ENCODE results near the gene SECISBP2.

SECISBP2 gene

DNA sequence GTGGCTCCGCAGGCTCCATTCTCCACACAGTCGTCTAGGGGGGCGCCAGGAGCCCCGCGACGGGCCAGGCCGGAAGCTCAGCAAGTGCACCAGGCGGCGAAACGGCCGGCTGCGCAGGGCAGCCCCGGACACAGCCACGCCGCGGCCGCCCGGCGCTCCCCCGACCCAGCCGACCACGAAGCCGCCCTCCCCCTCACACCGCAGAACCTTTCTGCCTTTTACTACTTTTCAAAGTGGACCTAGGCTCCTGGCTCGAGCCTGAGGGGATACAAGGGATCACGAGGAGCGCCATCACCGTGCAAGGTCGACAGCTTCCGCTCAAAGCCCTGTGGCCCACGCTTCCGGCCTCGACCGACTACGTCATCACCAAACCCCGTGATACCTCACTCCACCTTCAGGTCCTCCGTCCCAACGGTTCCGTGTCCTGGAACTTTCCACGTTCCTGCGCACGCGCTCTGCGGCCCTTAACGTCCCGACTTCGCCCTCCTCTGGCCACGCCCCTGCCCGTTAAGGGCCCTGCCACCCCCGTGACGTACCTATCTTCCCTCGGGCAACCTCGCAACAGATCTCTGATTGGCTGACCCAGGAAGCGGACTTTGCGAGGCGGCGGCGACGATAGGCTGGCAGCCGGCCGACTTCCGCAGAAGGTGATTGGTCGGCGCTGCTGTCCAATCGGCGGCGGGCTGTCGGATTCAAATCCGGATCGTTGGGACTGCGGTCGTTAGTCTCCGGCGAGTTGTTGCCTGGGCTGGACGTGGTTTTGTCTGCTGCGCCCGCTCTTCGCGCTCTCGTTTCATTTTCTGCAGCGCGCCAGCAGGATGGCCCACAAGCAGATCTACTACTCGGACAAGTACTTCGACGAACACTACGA lies 7.6 kb upstream of the SECISBP2 start, which contains the start of gene CKS2:
Gene CKS2 (plus strand): TSS at position 721 of the 871 bp plus-strand sequence. CDS start 98 bp downstream, at position 819.
- H3K27ac ChIP-seq: peak within 1 kb of the TSS; percentile 97
- TF ChIP-seq ZFX (IDR thresholded peaks at IDR 0.05; ENCODE audit: borderline replicate concordance): no peak
- TF ChIP-seq, protein P1, sequence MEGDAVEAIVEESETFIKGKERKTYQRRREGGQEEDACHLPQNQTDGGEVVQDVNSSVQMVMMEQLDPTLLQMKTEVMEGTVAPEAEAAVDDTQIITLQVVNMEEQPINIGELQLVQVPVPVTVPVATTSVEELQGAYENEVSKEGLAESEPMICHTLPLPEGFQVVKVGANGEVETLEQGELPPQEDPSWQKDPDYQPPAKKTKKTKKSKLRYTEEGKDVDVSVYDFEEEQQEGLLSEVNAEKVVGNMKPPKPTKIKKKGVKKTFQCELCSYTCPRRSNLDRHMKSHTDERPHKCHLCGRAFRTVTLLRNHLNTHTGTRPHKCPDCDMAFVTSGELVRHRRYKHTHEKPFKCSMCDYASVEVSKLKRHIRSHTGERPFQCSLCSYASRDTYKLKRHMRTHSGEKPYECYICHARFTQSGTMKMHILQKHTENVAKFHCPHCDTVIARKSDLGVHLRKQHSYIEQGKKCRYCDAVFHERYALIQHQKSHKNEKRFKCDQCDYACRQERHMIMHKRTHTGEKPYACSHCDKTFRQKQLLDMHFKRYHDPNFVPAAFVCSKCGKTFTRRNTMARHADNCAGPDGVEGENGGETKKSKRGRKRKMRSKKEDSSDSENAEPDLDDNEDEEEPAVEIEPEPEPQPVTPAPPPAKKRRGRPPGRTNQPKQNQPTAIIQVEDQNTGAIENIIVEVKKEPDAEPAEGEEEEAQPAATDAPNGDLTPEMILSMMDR (IDR thresholded peaks at IDR 0.05): no peak

DNA sequence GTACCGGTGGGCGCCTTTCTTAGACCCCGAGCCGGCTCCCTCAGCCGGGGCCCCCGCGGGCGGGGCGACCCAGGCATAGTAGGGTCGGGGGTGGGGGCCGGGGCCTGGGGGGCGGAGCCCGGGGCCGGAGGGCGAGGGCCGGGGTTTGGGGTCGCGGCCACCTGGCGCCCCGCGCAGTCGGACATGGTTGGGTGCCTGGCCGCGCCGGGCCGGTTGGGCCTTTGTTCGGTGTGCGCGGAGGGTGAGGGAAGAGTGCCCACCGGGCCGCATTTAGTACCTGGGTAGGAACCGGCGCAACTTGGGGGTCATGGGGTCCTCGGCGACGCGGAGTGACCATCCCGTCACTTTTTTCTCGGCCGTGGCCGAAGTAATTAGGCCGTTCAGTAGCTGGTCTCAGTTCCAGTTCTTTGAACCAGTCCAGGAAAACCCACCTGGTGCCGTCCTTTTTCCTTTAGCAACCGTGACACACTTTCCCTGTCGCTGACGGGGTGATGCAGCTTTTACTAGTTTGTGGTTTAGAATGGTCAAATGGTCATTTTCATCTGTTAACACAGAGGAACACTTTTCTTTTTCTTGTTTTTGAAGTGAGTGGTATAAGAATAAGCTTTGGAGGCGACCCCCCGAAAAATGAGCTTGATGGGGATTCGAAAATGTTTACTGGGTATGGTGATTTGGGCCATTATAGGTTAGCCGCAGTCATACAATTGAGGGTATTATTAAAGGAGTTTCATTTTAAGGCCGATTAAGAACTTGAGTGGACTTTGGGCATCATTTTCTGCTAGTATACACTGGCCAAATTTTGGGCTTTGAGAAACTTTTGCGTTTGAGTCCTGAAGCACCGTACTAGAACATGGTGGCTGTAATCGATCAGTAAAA lies 6.7 kb upstream of the SECISBP2 start:
- TF ChIP-seq, protein P1 (IDR thresholded peaks at IDR 0.05): no peak
- TF ChIP-seq ZFX (IDR thresholded peaks at IDR 0.05; ENCODE audit: borderline replicate concordance): no peak
- peak overlapping the region; percentile 97 for H3K27ac ChIP-seq

DNA sequence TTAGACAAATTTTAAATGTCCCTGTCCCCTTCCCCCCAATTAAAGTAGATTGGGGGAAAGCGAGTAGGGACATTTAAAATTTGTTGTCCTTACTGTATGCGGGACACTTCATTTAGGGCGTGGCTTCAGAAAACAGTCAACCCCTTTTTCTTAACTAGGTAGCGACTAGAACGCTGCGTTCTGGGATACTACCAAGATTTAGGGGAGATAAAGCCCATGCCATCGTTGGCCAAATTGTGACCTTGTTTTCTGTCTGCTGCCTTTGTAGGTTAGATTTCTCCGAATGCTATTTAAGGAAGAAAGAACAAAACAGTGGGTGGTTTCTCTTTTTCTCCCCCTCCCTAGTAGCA lies 6.1 kb upstream of the SECISBP2 start:
- TF ChIP-seq, protein P1 (IDR thresholded peaks at IDR 0.05): no peak
- TF ChIP-seq ZFX (IDR thresholded peaks at IDR 0.05; ENCODE audit: borderline replicate concordance): no peak
- H3K27ac ChIP-seq: peak overlapping the region; percentile 97

DNA sequence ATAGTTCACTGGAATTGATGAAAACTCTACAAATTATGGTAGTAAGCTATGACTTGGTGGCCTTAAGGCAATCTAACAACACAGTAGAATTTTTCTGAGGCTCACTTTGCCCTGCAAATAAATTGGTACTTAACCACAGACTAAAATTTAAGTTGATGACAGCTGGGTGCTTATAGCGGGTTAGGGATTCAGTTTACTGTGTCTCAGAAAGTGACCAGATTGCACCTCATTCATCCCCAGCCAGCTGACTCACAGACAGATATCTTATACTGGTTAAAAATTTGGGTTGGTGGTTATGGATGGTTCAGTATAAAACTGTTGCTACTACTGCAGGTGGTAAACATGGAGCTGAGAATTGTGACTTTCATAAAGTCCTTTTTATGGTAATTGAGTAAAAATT lies 4.5 kb upstream of the SECISBP2 start:
- peak overlapping the region; percentile 97 for H3K27ac ChIP-seq
- TF ChIP-seq, protein P1 (IDR thresholded peaks at IDR 0.05): no peak
- TF ChIP-seq ZFX (IDR thresholded peaks at IDR 0.05; ENCODE audit: borderline replicate concordance): no peak

DNA sequence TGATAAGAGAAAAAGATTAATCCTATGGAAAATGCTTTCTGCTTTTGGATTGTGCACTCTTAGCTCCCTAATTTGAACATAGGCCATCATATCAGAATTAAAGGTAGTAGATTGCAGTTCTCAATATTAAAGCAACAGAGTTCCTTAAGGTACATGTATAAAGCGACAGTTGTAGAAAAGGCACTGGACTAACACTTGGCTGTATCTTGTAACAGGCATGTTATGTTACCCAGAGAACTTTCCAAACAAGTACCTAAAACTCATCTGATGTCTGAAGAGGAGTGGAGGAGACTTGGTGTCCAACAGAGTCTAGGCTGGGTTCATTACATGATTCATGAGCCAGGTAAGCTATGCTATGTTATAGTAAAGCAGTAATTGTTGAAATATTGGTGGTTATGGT lies 3.3 kb upstream of the SECISBP2 start:
- TF ChIP-seq, protein P1 (IDR thresholded peaks at IDR 0.05): no peak
- TF ChIP-seq ZFX (IDR thresholded peaks at IDR 0.05; ENCODE audit: borderline replicate concordance): no peak
- H3K27ac ChIP-seq: peak overlapping the region; percentile 97

DNA sequence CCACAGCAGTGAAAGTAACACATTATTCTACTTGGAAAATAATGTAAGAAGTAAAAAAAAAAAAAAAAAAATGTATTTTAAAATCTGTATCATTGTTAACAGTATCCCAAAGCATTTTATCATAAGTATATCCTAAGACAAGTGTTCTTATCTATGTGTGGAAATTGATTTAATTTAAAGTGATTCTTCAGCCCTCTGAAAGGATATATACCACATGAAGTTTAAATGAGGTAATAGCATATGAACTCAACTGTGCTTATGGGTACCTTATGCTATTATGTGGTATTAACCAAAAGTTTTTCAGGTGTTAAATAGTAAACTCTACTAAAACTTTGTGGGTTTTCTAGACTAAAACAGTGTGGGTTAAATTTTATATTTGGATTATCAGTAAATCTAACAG lies 2.8 kb upstream of the SECISBP2 start:
- TF ChIP-seq, protein P1 (IDR thresholded peaks at IDR 0.05): no peak
- TF ChIP-seq ZFX (IDR thresholded peaks at IDR 0.05; ENCODE audit: borderline replicate concordance): no peak
- H3K27ac ChIP-seq: peak overlapping the region; percentile 97
